ENCODE results near the gene NCAM1.
"Not testable (repeated sequence)": the region's sequence is repeated elsewhere in the genome, so short reads cannot be mapped to it uniquely, and the experiment has no call there.

Gene NCAM1

DNA sequence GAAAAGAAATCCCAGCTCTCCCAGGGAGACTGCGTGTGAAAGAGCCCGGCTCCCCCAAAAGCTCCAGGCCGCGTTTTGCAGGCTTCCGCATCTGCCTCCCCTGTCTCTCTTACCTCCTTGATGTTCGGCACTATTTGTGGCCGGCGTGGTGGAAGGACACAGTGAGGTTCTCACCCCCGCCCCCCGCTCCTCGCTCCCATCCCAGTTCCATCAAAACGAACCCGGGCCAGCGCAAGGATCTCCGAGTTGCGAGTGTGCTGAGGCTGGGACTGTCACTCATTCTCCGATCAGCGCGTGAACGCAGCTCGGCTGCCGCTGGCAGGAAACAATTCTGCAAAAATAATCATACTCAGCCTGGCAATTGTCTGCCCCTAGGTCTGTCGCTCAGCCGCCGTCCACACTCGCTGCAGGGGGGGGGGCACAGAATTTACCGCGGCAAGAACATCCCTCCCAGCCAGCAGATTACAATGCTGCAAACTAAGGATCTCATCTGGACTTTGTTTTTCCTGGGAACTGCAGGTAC is at the start of gene NCAM1:
TSS of gene NCAM1 (plus strand) at position 275 of the 523 bp plus-strand sequence.
- DNase-seq, result peak; percentile 40 to 95 (median 85)

- no peak for DNase-seq
These were observed 38.6 kb upstream of the NCAM1 start for GRCh38 chr11:112922606-112923005.

DNA sequence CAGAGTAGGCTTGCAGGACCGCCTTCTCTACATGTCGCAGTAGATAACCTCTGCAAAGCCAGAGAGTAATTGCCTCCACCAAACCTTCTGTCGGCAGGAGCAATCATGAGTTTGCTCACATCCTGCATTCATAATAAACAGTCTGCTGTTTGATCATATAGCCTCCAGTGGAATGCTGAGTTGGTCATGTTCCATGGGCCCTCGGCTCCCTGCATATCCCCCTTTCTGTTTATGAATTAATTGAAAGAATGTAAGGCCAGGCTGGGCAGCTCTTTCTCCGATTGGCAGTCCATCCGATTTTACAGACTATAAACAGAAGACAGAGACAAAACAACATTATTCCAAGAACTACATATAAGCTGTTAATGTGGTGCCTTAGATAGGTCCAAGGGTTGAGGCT is 36.4 kb upstream of the NCAM1 start:
- DNase-seq, result not testable (repeated sequence)

DNA sequence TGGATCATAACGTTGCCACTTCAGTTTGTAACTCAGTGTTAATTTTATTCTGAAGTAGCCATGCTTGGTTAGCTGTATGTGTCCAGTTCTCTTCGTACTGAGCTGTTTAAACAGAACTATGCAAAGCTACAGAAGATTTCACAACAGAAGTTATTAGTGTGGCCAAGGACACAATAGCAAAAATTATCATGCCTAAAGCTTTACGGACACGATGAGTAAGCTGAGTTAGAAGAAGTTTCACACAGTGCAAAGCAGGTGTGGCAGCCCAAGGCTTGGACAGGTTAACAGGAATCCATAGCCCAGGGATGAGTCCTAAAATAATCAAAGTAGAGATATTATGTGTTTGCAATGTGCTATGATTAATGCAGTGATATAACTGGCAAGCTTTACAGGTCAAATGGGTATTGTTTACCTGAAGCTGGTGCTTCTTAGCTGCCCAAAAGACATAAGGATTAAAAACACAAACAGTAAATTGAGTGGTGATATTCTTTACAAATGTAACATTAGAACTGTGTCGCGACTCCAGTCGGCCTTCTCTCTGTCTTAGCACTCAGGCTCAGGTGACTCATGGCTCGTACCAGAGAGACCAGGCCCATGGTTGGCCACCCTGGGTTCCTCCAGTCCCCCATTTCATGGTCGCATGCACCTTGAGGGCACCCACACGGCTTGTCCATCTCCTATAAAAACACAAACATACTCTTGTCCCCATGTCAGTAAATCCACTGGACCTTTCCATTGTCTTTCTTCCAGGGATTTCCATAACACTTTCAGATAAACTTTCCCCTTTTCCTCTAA is 35.5 kb upstream of the NCAM1 start:
- DNase-seq, result no peak

DNA sequence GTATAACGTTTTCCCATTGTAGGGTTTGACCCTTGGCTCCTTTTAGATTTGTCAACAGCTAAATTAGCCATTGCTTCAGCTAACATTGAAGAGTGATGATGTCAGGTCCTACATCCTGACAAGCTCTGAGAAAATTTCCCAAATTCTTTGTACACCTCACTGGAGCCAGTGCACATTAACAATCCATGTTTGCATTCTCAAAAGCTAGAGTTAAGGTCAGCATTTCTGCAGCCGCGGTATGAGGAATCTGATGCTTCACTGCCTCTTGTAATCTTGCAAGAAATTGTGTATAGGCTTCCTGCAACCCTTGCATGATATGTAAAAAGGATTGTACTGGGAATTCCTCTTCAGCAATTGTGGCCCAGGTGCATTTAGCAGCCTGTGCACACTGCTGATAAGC is 33.1 kb upstream of the NCAM1 start:
- DNase-seq, result no peak

DNA sequence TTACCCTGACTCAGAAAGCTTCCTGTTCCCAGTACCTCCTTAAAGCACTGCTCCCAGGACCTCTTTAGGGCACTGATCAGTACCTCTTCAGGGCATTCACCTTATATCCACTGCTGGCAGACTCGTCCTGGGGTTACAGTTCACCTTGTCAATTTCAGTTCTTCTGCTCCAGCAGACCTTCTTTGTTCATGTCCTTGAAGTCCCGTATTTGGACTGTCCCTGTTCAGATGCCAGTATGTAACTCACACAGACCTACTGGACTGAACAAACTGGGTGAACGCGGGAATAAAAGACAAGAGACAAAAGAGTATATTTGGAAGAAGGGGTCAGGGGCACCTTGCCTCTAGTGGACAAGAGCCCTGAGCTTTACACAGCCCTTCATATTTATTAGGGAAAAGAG is 31.8 kb upstream of the NCAM1 start:
- no peak for DNase-seq

DNA sequence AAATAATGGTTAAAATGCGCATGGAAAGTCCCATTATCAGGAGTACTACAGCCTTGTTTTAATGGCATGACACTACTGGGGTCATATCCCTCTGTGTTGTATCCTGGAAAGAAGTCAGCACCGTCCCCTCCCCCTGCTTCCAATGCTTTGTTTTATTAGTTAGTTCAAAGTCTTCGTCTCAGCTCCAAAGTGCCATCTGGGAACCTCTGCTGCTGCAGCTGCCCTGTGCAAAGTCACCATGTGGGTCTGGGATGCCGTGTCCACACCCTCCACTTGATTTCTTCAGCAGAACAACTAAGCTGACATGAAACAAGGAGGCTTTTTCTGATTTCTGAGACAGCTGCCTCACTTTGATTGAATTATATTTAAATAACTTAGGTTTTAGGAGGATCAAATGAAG is 29.5 kb upstream of the NCAM1 start:
- no peak for DNase-seq

GRCh38 chr11:112932593-112932992 is 28.6 kb upstream of the NCAM1 start:
- no peak for DNase-seq

- DNase-seq, result no peak
These were observed 27.2 kb upstream of the NCAM1 start for GRCh38 chr11:112933970-112934369.

- no peak for DNase-seq
These were observed 20.1 kb upstream of the NCAM1 start for GRCh38 chr11:112941104-112941503.

- DNase-seq, result no peak
These were observed 18.1 kb upstream of the NCAM1 start for GRCh38 chr11:112942966-112943643.

DNA sequence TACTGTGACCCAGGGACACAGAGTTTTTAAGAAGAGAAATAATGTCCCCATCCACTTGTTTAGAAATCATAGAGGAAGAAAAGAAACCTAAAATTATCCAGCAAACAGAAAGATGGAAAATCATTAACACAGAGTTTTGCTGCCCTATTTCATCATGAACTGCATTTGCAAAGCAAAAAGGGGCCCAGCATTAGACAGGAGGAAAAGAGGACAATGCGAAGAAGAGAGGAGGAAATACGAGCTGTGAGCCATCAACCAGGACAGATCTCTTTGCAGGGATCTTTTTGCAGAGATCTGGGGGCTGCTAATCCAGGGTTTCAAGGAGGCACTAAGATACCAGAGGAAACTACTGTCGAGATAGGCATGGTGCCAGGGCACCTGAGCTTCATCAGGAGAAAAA is 14.4 kb upstream of the NCAM1 start:
- no peak for DNase-seq

GRCh38 chr11:112949781-112950575 is 11.2 kb upstream of the NCAM1 start:
- no peak for DNase-seq

DNA sequence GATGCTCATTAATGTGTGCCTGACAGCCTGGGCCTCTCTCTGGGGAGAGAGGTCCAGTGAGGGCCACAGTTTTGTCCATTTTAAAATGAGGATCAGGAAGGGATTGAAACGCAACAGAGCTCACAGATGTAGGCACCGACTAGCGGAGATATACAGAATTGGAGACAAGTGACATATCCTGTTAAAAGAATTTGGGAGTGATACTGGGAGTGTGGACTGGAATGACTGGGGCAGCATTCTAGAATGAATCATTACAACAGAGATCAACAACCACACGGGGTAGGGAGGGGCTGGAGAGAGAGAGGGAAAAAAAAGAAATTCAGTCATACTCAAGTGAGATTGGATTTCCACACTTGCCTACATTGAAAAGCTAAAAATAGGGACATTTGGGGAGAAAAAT is 2.5 kb upstream of the NCAM1 start:
- no peak for DNase-seq

DNA sequence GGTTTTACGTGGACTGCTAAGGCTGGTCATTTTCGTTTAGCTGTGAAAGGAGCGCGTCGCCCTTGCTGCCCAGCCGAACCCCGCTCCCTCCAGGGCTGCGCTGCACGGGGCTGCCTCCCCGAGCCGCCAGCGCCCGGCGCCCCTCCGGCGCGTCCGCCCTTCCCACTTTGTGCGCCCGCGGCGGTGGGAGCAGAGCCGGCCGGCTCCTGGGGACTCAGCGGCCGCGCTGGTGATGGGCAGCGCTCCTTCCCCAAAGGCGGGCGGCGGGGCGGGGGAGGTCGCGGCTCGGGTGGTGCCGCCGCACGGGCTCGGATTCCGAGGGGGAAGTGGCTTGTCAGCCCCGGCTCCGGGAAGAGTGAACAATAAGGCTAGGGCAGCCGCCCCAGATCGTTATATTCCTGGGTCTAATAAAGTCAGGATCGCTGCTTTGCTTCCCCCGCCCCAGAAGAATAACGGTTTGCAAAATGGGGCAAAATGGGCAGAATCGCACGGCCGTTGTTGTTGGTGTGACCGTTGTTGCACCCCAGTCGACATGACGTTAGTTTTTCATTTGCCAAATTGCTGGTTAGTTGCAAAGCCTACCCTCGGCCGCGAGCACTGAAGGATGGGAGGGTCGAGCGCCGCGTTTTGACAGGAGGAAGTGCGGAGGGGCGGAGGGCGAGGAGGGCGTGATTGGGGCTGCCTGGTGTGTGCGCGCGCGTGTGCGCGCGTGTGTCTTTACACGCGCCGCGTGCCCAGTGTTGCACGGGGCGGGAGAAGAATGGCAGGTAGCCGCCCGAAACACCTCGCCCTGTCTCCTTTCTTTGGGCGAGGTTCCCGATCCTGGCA is 745 bp downstream of the NCAM1 start:
- peak in 45 of 51 donors; percentile 10 to 83 (median 51) for DNase-seq

DNA sequence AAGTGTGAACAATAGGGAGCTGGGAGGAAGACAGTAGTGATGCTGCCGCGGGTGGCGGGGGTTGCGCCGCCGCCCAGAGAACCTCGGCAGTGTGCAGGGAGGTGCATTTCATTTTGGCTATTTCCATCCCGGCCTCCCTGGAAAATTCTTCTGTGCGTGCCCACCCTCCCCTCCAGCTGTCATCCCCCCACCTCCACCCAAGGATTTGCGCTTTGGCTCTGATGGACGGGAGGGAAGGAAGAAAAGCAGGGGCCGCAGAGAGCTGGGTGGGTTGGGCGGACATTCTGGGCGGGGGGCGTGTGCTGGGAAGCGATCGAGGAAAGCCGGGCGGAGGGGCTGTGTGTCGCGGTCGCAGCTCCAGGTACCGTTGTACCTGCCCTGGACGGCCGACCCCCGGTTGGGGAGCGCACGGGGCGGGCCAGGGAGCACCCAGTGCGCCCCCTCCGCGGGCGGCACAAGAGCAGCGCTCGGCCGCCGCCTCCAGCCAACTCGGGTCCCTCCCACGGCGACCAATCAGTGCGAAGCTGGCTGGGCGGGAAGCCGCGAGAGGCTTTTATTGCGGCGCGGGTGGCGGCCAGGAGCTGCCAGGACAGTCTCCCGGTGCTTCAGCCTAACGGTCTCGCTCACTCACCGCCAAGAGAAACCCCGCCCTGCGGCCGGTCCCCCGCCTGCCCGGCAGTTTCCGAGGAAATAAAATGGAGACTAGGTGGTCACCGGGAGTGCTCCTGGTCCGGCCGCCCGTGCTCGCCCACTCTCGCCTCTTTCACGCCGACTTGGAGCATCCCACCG is 1.6 kb downstream of the NCAM1 start:
- peak in 50 of 51 donors; percentile 25 to 90 (median 79) for DNase-seq

- peak in 14 of 51 donors; percentile 7 to 79 (median 48) for DNase-seq
These were observed 2.2 kb downstream of the NCAM1 start for GRCh38 chr11:112963368-112963955.

- DNase-seq, result peak in 2 of 51 donors; percentile 7 to 33
These were observed 4.4 kb downstream of the NCAM1 start for GRCh38 chr11:112965656-112966055.

- DNase-seq, result no peak
These were observed 5.3 kb downstream of the NCAM1 start for GRCh38 chr11:112966561-112966960.

GRCh38 chr11:112967082-112967481 is 5.9 kb downstream of the NCAM1 start:
- no peak for DNase-seq

All from hypothalamus (tissue), 51 donors.